ENCODE data around the gene KLF1. TPM values are rescaled to one million over a fixed set of nuclear protein-coding genes. Genes with fewer than 3 reads are reported as not detected.

Gene KLF1
- total RNA-seq, 1 experiment from 2014 or later, result not detected

- ChIA-PET POLR2A (no interaction called here), RAD21 (ENCODE audit: low non-redundant PET in 1 of 2, low total read pairs in 2 of 2, uncharacterized antibody in 2 of 2, unreplicated experiment in 2 of 2) (no interaction called here)
These were observed 12.9 kb downstream of the KLF1 start for GRCh38 chr19:12873891-12874745.

GRCh38 chr19:12872941-12873890 lies 13.8 kb downstream of the KLF1 start:
- no TSS peak for BruUV-seq (replicated peaks)
- Histone ChIP-seq H4K20me1 (ENCODE audit: insufficient read depth) (no peaks in the 10 kb centered on the region), H3K9me3 (ENCODE audit: control insufficient read depth in 1 of 2, insufficient read depth in 1 of 2, low read depth in 1 of 2, low read length in 2 of 2) (no peaks in the 10 kb centered on the region; a peak in 1 of 4 replicates), H3K27ac (ENCODE audit: low read depth, low read length) (no peak overlapping the region), H3K27me3 (ENCODE audit: insufficient read depth, low read length) (no peaks in the 10 kb centered on the region), H3K79me2 (ENCODE audit: insufficient read depth, low read length) (no peaks in the 10 kb centered on the region), H3K4me3 (replicated peaks in 1 of 2; ENCODE audit: low read depth in 1 of 2, low read length in 2 of 2) (no peak overlapping the region), H3K9ac (ENCODE audit: low read length) (no peak overlapping the region), H3K9me2 (ENCODE audit: insufficient read depth) (no peaks in the 10 kb centered on the region), H3K36me3 (ENCODE audit: control insufficient read depth in 1 of 2, insufficient read depth in 2 of 2, low read length in 2 of 2) (peaks cover under 1 to 8% of the 10 kb centered on the region in 2 experiments; a peak in 2 of 4 replicates), H3K4me1 (ENCODE audit: control insufficient read depth in 1 of 2, insufficient read depth in 2 of 2, low read length in 2 of 2) (no peaks in the 10 kb centered on the region), H2AFZ (ENCODE audit: low read depth, low read length, poor library complexity, severe bottlenecking) (no peak overlapping the region), H3K4me2 (ENCODE audit: low read length) (no peak overlapping the region)
- ChIA-PET POLR2A (no interaction called here), CTCF (no interaction called here), RAD21 (ENCODE audit: low non-redundant PET in 1 of 2, low total read pairs in 2 of 2, uncharacterized antibody in 2 of 2, unreplicated experiment in 2 of 2) (interaction anchor here in 1 of 2 experiments (0.6 kb wide), 1 partner anchor 107 kb away, joined by 3 read pairs; no protein-coding TSS in a partner anchor)
- TF ChIP-seq REST (IDR thresholded peaks at IDR 0.05; ENCODE audit: low read depth) (no peak), TCF7L2 (IDR thresholded peaks at IDR 0.05; ENCODE audit: borderline replicate concordance, extremely low read depth, insufficient read depth, insufficient read length) (no peak), ZNF274 (IDR thresholded peaks at IDR 0.05; ENCODE audit: low read depth, low read length) (no peak), CBX3 (IDR thresholded peaks at IDR 0.05; ENCODE audit: low read depth) (no peak), SP1 (IDR thresholded peaks at IDR 0.05; ENCODE audit: low read depth) (no peak), FOSL1 (IDR thresholded peaks at IDR 0.05; ENCODE audit: low read depth) (no peak), EZH2phosphoT487 (IDR thresholded peaks at IDR 0.05; ENCODE audit: borderline replicate concordance) (no peak)
- TF ChIP-seq, protein P1, sequence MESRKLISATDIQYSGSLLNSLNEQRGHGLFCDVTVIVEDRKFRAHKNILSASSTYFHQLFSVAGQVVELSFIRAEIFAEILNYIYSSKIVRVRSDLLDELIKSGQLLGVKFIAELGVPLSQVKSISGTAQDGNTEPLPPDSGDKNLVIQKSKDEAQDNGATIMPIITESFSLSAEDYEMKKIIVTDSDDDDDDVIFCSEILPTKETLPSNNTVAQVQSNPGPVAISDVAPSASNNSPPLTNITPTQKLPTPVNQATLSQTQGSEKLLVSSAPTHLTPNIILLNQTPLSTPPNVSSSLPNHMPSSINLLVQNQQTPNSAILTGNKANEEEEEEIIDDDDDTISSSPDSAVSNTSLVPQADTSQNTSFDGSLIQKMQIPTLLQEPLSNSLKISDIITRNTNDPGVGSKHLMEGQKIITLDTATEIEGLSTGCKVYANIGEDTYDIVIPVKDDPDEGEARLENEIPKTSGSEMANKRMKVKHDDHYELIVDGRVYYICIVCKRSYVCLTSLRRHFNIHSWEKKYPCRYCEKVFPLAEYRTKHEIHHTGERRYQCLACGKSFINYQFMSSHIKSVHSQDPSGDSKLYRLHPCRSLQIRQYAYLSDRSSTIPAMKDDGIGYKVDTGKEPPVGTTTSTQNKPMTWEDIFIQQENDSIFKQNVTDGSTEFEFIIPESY (IDR thresholded peaks at IDR 0.05; ENCODE audit: extremely low read depth, insufficient replicate concordance, low read length), result no peak
- ATAC-seq, result peak; percentile 70
- DNase-seq (ENCODE audit: low read depth, low spot score), result no peak
- intact Hi-C loops (cut with micrococcal nuclease), result no loop called here

More at GRCh38 chr19:12873891-12874745, 12.9 kb downstream of the KLF1 start:
- no peak overlapping the region for H2AFZ ChIP-seq (ENCODE audit: low read depth, low read length, poor library complexity, severe bottlenecking)
- CTCF ChIA-PET, result no interaction called here
- no peak for ATAC-seq
- no peak overlapping the region for H3K4me3 ChIP-seq (replicated peaks in 1 of 2; ENCODE audit: low read depth in 1 of 2, low read length in 2 of 2)
- no peak for DNase-seq (ENCODE audit: low read depth, low spot score)
- H3K27ac ChIP-seq (ENCODE audit: low read depth, low read length), result no peak overlapping the region
- no peaks in the 10 kb centered on the region for H3K9me2 ChIP-seq (ENCODE audit: insufficient read depth)
- H3K9me3 ChIP-seq (ENCODE audit: control insufficient read depth in 1 of 2, insufficient read depth in 1 of 2, low read depth in 1 of 2, low read length in 2 of 2), result no peaks in the 10 kb centered on the region; a peak in 1 of 4 replicates
- no peak overlapping the region for H3K4me2 ChIP-seq (ENCODE audit: low read length)
- no peaks in the 10 kb centered on the region for H3K27me3 ChIP-seq (ENCODE audit: insufficient read depth, low read length)
- intact Hi-C loops (cut with micrococcal nuclease), result no loop called here
- TF ChIP-seq POLR2AphosphoS5 (IDR thresholded peaks at IDR 0.05; ENCODE audit: low read depth, low read length) (0 out of 2 replicates have a peak, but pooled peaks have one; percentile 4), YY1 (IDR thresholded peaks at IDR 0.05; ENCODE audit: extremely low read depth, insufficient replicate concordance, low read depth, low read length) (no peak)
- H3K4me1 ChIP-seq (ENCODE audit: control insufficient read depth in 1 of 2, insufficient read depth in 2 of 2, low read length in 2 of 2), result no peaks in the 10 kb centered on the region
- peaks cover 4 to 5% of the 10 kb centered on the region in 2 experiments; a peak in 2 of 4 replicates for H3K36me3 ChIP-seq (ENCODE audit: control insufficient read depth in 1 of 2, insufficient read depth in 2 of 2, low read length in 2 of 2)
- no peaks in the 10 kb centered on the region for H4K20me1 ChIP-seq (ENCODE audit: insufficient read depth)
- no TSS peak for BruUV-seq (replicated peaks)
- H3K9ac ChIP-seq (ENCODE audit: low read length), result no peak overlapping the region
- no peaks in the 10 kb centered on the region for H3K79me2 ChIP-seq (ENCODE audit: insufficient read depth, low read length)
